ENCODE measurements around the gene HDHD3. TPM values are rescaled to one million over a fixed set of nuclear protein-coding genes. Genes with fewer than 3 reads are reported as not detected.

HDHD3 gene
- total RNA-seq, 3 donors from 2014 or later (not counting 1 experiment from before 2014, with no cell fraction given), result 6.1 to 11.8 (median 9.6) TPM

- Histone ChIP-seq H3K27me3 (ENCODE audit: control insufficient read depth, insufficient read depth, low read length) (no peaks in the 10 kb centered on the region), H3K4me3 (ENCODE audit: low read length) (no peak overlapping the region), H3K4me1 (ENCODE audit: control insufficient read depth, insufficient read depth, low read length) (no peaks in the 10 kb centered on the region), H3K36me3 (ENCODE audit: control insufficient read depth, insufficient read depth, low read length) (peaks cover 39% of the 10 kb centered on the region), H3K9me3 (ENCODE audit: control insufficient read depth, insufficient read depth, low read length) (no peaks in the 10 kb centered on the region), H3K27ac (ENCODE audit: low read length) (no peak overlapping the region)
- intact Hi-C loops (cut with micrococcal nuclease), result no loop called here
- Mint-ChIP-seq H3K4me3 (no peak overlapping the region), H3K9me3 (no peaks in the 10 kb centered on the region), H3K4me1 (peaks cover 0 to 15% of the 10 kb centered on the region in 2 donors), H3K27ac (no peak overlapping the region), H3K27me3 (ENCODE audit: low read depth in 2 of 2) (no peaks in the 10 kb centered on the region), H3K36me3 (no peaks in the 10 kb centered on the region)
- no peak for DNase-seq
- TF ChIP-seq, protein P1, sequence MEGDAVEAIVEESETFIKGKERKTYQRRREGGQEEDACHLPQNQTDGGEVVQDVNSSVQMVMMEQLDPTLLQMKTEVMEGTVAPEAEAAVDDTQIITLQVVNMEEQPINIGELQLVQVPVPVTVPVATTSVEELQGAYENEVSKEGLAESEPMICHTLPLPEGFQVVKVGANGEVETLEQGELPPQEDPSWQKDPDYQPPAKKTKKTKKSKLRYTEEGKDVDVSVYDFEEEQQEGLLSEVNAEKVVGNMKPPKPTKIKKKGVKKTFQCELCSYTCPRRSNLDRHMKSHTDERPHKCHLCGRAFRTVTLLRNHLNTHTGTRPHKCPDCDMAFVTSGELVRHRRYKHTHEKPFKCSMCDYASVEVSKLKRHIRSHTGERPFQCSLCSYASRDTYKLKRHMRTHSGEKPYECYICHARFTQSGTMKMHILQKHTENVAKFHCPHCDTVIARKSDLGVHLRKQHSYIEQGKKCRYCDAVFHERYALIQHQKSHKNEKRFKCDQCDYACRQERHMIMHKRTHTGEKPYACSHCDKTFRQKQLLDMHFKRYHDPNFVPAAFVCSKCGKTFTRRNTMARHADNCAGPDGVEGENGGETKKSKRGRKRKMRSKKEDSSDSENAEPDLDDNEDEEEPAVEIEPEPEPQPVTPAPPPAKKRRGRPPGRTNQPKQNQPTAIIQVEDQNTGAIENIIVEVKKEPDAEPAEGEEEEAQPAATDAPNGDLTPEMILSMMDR (IDR thresholded peaks at IDR 0.05), result no peak
- ATAC-seq, result no peak
- 95% methylated on average over 6 of the region's 7 CpGs for WGBS (ENCODE audit: insufficient coverage)
These were observed 16.5 kb upstream of the HDHD3 start for GRCh38 chr9:113393281-113393680.

- no peak overlapping the region for H3K4me3 ChIP-seq (ENCODE audit: low read length)
- peaks cover 7% of the 10 kb centered on the region for H3K36me3 Mint-ChIP-seq
- no peaks in the 10 kb centered on the region for H3K9me3 ChIP-seq (ENCODE audit: control insufficient read depth, insufficient read depth, low read length)
- no peak overlapping the region for H3K4me3 Mint-ChIP-seq
- WGBS (ENCODE audit: insufficient coverage), result 99% methylated on average over 7 of the region's 7 CpGs
- no peaks in the 10 kb centered on the region for H3K27me3 ChIP-seq (ENCODE audit: control insufficient read depth, insufficient read depth, low read length)
- H3K27me3 Mint-ChIP-seq (ENCODE audit: low read depth in 2 of 2), result no peaks in the 10 kb centered on the region
- TF ChIP-seq, protein P1 (IDR thresholded peaks at IDR 0.05), result no peak
- intact Hi-C loops (cut with micrococcal nuclease), result no loop called here
- H3K27ac Mint-ChIP-seq, result no peak overlapping the region
- ATAC-seq (no peak), DNase-seq (no peak)
- H3K9me3 Mint-ChIP-seq, result no peaks in the 10 kb centered on the region
- no peak overlapping the region for H3K27ac ChIP-seq (ENCODE audit: low read length)
- H3K36me3 ChIP-seq (ENCODE audit: control insufficient read depth, insufficient read depth, low read length), result peaks cover 49% of the 10 kb centered on the region
- H3K4me1 Mint-ChIP-seq, result peaks cover 0 to 10% of the 10 kb centered on the region in 2 donors
- no peaks in the 10 kb centered on the region for H3K4me1 ChIP-seq (ENCODE audit: control insufficient read depth, insufficient read depth, low read length)
These were observed 15.1 kb upstream of the HDHD3 start for GRCh38 chr9:113391917-113392316.

DNA sequence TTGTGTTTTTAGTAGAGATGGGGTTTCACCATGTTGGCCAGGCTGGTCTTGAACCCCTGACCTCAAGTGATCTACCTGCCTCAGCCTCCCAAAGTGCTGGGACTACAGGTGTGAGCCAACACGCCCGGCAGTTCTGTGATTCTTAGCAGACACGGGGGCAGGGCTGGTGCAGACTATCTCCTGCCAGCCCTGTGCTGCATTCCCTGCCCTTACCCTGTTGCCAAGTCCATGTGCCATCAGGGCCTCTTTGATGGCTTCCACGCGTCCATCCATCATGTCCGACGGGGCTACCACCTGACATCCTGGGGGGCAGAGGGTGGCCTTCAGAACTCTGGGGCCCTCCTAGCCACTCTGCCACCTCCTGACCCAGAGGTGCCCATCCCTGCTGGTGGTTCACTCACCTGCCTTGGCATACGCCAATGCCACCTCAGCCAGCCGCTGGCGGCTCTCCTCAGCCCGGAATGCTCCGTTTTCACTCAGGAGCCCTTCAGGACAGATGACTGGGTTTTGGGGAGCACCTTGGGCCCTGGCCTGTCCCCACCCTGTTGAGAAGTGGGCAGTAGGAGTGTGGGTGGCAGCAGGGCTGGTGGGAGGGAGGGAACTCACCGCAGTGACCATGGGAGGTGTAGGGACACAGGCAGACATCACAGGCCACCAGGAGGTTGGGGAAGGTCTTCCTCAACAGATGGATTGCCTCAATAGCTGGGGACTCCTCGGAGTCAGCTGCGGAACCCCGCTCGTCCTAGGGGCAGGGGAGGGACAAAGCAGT, 13.6 kb upstream of the HDHD3 start:
- Histone ChIP-seq H3K4me1 (ENCODE audit: control insufficient read depth, insufficient read depth, low read length) (no peaks in the 10 kb centered on the region), H3K9me3 (ENCODE audit: control insufficient read depth, insufficient read depth, low read length) (no peaks in the 10 kb centered on the region), H3K36me3 (ENCODE audit: control insufficient read depth, insufficient read depth, low read length) (peaks cover 49% of the 10 kb centered on the region), H3K27me3 (ENCODE audit: control insufficient read depth, insufficient read depth, low read length) (no peaks in the 10 kb centered on the region), H3K27ac (ENCODE audit: low read length) (no peak overlapping the region), H3K4me3 (ENCODE audit: low read length) (no peak overlapping the region)
- H3K9me3 Mint-ChIP-seq, result no peaks in the 10 kb centered on the region
- H3K4me1 Mint-ChIP-seq, result peaks cover 0 to 2% of the 10 kb centered on the region in 2 donors
- H3K36me3 Mint-ChIP-seq, result peaks cover 7% of the 10 kb centered on the region
- no peaks in the 10 kb centered on the region for H3K27me3 Mint-ChIP-seq (ENCODE audit: low read depth in 2 of 2)
- no peak overlapping the region for H3K27ac Mint-ChIP-seq
- ATAC-seq, result no peak
- TF ChIP-seq, protein P1 (IDR thresholded peaks at IDR 0.05), result no peak
- no peak for DNase-seq
- WGBS (ENCODE audit: insufficient coverage), result 96% methylated on average over 17 of the region's 17 CpGs
- H3K4me3 Mint-ChIP-seq, result no peak overlapping the region
- intact Hi-C loops (cut with micrococcal nuclease), result no loop called here

DNA sequence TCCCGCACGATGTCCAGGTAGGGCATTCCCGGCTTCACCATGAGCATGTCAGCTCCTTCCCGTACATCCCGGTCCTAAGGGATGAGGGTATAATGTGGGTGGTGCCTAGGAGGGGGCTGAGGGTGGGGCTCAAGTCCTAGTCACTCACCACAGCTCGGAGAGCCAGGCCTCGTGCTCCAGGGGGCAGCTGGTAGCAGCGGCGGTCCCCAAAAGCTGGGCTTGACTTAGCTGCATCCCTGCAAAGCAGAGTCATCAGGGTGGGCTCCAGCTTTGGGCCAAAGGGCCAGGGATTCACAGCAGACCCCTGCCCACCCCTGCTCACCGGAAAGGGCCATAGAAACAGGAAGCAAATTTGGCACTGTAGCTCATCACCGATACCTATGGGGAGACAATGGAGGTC, 12.7 kb upstream of the HDHD3 start:
- H3K27me3 ChIP-seq (ENCODE audit: control insufficient read depth, insufficient read depth, low read length), result no peaks in the 10 kb centered on the region
- no peak overlapping the region for H3K27ac Mint-ChIP-seq
- WGBS (ENCODE audit: insufficient coverage), result 97% methylated on average over 11 of the region's 11 CpGs
- TF ChIP-seq, protein P1 (IDR thresholded peaks at IDR 0.05), result no peak
- H3K36me3 ChIP-seq (ENCODE audit: control insufficient read depth, insufficient read depth, low read length), result peaks cover 49% of the 10 kb centered on the region
- ATAC-seq (no peak), DNase-seq (no peak)
- intact Hi-C loops (cut with micrococcal nuclease), result no loop called here
- no peaks in the 10 kb centered on the region for H3K9me3 Mint-ChIP-seq
- H3K4me3 ChIP-seq (ENCODE audit: low read length), result no peak overlapping the region
- peaks cover 7% of the 10 kb centered on the region for H3K36me3 Mint-ChIP-seq
- H3K27ac ChIP-seq (ENCODE audit: low read length), result no peak overlapping the region
- no peaks in the 10 kb centered on the region for H3K27me3 Mint-ChIP-seq (ENCODE audit: low read depth in 2 of 2)
- H3K9me3 ChIP-seq (ENCODE audit: control insufficient read depth, insufficient read depth, low read length), result no peaks in the 10 kb centered on the region
- H3K4me3 Mint-ChIP-seq, result no peak overlapping the region
- H3K4me1 Mint-ChIP-seq, result no peaks in the 10 kb centered on the region
- no peaks in the 10 kb centered on the region for H3K4me1 ChIP-seq (ENCODE audit: control insufficient read depth, insufficient read depth, low read length)

Measured in natural killer cell (primary cell).